HL-60 (cell line): ENCODE results near the gene ZKSCAN4.

Experiments used
- CTCF ChIP-seq: IDR thresholded peaks from one replicate; pipeline ENCODE4 v1.5.1; 2011; ENCODE audit warnings: low read length, control low read depth, inconsistent platforms; ENCODE audit not compliant: insufficient read depth
- GABPA ChIP-seq: IDR thresholded peaks from 2 replicates; pipeline ENCODE4 v1.6.1; 2012; ENCODE audit warnings: low read depth
- POLR2AphosphoS5 ChIP-seq: IDR thresholded peaks from 2 replicates; pipeline ENCODE4 v1.6.1; 2012; ENCODE audit warnings: low read depth
- TF ChIP-seq, protein P1 (sequence below): IDR thresholded peaks from 2 replicates; pipeline ENCODE4 v1.6.1; 2012; ENCODE audit warnings: low read depth; ENCODE audit not compliant: insufficient replicate concordance

DNA sequence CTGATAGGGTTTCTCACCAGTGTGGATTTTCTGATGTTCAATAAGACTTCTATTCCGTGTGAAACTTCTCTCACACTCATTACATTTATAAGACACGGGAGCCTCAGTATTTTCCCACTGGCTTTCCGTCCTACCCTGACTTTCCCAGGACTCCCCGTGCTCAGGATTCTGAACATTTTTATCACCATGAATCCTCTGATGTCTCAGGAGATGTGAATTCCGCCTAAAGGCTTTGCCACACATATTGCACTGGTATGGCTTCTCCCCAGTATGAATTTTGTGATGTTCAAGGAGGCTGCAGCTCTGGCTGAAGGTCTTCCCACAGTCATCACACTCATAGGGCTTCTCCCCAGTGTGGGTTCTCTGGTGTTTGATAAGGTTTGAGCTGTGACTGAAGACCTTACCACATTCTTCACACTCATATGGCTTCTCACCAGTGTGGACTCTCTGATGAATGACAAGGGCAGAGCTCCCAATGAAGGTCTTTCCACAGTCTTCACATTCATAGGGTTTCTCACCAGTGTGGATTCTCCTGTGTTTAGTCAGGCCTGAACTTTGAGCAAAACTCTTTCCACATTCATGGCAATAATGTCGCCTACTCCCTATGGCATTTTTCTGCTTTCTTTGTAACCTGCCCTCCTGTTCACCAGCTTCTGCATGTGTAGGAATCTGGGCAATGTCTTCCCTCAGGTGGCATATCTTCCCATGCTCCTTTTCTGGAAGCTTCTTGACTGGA, 6.7 kb downstream of the ZKSCAN4 start:
- TF ChIP-seq CTCF (no peak), POLR2AphosphoS5 (no peak), GABPA (no peak)
- TF ChIP-seq, protein P1, sequence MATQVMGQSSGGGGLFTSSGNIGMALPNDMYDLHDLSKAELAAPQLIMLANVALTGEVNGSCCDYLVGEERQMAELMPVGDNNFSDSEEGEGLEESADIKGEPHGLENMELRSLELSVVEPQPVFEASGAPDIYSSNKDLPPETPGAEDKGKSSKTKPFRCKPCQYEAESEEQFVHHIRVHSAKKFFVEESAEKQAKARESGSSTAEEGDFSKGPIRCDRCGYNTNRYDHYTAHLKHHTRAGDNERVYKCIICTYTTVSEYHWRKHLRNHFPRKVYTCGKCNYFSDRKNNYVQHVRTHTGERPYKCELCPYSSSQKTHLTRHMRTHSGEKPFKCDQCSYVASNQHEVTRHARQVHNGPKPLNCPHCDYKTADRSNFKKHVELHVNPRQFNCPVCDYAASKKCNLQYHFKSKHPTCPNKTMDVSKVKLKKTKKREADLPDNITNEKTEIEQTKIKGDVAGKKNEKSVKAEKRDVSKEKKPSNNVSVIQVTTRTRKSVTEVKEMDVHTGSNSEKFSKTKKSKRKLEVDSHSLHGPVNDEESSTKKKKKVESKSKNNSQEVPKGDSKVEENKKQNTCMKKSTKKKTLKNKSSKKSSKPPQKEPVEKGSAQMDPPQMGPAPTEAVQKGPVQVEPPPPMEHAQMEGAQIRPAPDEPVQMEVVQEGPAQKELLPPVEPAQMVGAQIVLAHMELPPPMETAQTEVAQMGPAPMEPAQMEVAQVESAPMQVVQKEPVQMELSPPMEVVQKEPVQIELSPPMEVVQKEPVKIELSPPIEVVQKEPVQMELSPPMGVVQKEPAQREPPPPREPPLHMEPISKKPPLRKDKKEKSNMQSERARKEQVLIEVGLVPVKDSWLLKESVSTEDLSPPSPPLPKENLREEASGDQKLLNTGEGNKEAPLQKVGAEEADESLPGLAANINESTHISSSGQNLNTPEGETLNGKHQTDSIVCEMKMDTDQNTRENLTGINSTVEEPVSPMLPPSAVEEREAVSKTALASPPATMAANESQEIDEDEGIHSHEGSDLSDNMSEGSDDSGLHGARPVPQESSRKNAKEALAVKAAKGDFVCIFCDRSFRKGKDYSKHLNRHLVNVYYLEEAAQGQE, result no peak
